Tibial nerve (tissue), 4 donors: ENCODE data around the gene PARD3B.

ENCODE experiments used
- EP300 ChIP-seq, 2 donors: sonication (generic); formaldehyde crosslinking; IDR thresholded peaks; one replicate each; pipeline ENCODE4 v1.6.1; 2017; ENCODE audit warnings: antibody characterized with exemption in 2 of 2, mild to moderate bottlenecking in 1 of 2
- TF ChIP-seq, protein P1 (sequence below), 5 experiments: fragments of 200-600 bp in 3 of 5; fragments of 450-650 bp in 2 of 5; sonication (generic) in 3 of 5; IDR thresholded peaks; one replicate each; pipeline ENCODE4 v1.5.1; 2016 to 2019; ENCODE audit warnings: antibody characterized with exemption in 5 of 5, mild to moderate bottlenecking in 3 of 5, moderate library complexity in 2 of 5

GRCh38 chr2:204575463-204575862 is 30.2 kb downstream of the PARD3B start:
- TF ChIP-seq, protein P1, sequence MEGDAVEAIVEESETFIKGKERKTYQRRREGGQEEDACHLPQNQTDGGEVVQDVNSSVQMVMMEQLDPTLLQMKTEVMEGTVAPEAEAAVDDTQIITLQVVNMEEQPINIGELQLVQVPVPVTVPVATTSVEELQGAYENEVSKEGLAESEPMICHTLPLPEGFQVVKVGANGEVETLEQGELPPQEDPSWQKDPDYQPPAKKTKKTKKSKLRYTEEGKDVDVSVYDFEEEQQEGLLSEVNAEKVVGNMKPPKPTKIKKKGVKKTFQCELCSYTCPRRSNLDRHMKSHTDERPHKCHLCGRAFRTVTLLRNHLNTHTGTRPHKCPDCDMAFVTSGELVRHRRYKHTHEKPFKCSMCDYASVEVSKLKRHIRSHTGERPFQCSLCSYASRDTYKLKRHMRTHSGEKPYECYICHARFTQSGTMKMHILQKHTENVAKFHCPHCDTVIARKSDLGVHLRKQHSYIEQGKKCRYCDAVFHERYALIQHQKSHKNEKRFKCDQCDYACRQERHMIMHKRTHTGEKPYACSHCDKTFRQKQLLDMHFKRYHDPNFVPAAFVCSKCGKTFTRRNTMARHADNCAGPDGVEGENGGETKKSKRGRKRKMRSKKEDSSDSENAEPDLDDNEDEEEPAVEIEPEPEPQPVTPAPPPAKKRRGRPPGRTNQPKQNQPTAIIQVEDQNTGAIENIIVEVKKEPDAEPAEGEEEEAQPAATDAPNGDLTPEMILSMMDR (IDR thresholded peaks at IDR 0.05) = no peak
- TF ChIP-seq EP300 (IDR thresholded peaks at IDR 0.05) = no peak
